HG03045 (cell line): ENCODE data around the gene C16orf74.

ENCODE experiments used
- ATAC-seq: cut with Tn5 transposase; IDR thresholded peaks from one replicate; pipeline ENCODE4 v1.9.1; 2021; ENCODE audit warnings: mild to moderate bottlenecking, moderate library complexity; ENCODE audit not compliant: unreplicated experiment

The C16orf74 gene

DNA sequence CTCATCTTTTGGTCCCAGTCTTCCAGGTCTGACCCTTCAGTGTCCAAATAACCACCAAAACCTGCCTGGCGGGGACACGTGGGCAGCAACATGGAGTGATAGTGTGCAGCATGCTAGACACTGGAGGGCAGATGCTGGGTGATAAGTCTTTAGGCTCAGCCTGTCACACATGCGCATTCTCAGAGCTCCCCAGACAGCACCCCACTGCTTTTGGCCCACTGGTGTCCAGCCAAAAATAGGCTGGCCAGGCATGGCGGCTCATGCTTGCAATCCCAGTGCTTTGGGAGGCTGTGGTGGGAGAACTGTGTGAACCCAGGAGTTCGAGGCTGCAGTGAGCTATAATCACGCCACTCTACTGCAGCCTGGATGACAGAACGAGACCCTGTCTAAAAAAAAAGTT lies 74.4 kb downstream of the C16orf74 start:
- ATAC-seq, result no peak

DNA sequence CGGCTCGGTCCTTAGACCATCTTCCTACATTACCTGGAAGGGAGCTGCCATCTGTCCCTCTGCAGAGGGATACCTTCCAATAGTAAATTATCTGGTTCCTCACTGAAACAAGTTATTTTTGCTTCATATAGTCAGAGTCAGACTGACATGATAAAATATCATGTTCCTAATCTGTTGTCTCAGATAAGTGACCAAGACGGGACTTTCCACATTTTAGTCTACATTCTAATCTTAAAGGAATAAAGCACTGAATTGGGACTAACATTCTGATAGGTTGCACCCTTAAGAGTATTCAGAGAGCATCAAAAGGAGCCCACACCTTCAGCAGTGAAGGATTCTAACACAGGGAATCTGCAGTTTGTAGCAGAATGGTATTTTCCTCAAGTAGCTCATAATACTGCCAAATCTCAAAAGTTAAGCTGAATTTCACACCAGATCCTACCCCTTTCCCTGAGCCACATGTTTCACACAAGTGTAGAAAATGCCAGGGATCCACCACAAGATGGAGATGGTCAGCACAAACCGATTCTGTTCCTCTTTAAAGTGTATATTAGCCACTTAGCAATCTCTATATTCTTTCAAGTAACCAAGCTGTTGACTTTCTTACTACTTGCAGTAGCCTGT lies 75.5 kb downstream of the C16orf74 start:
- ATAC-seq, result no peak

DNA sequence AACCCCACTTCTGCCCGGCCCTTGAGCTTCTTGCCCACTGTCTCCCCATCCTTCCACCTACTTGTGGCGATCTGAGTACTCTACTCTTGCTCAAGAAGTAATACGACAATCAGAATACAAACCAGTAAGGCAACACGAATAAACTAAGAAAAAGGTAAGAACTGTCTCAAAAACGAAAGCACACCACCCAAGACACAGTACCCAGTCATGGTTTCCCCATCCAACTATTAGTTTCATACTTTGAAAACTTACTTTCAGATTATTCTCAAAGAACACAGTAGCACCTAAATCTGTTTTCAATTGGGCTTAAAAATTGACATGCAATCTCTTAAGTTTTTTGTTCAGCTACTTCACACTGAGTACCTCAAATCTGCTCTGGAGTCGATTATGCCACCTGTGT lies 76.1 kb downstream of the C16orf74 start:
- ATAC-seq, result no peak

DNA sequence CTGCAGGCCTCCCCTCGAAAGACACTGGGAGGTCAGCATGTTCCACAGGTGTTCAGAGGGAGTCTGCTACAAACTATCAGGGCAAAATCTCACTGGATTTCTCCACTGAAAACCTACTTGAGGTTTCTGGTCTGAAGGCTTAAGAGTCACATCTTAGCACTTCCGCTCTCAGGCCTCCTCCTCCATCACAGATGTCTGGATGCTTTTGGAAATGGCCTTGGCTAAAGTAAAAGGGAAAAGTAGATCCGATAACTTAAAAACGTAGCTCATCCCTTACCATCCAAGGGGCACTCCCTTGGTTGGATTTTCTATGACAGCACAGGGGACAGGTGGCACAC lies 76.5 kb downstream of the C16orf74 start:
- ATAC-seq, result no peak

DNA sequence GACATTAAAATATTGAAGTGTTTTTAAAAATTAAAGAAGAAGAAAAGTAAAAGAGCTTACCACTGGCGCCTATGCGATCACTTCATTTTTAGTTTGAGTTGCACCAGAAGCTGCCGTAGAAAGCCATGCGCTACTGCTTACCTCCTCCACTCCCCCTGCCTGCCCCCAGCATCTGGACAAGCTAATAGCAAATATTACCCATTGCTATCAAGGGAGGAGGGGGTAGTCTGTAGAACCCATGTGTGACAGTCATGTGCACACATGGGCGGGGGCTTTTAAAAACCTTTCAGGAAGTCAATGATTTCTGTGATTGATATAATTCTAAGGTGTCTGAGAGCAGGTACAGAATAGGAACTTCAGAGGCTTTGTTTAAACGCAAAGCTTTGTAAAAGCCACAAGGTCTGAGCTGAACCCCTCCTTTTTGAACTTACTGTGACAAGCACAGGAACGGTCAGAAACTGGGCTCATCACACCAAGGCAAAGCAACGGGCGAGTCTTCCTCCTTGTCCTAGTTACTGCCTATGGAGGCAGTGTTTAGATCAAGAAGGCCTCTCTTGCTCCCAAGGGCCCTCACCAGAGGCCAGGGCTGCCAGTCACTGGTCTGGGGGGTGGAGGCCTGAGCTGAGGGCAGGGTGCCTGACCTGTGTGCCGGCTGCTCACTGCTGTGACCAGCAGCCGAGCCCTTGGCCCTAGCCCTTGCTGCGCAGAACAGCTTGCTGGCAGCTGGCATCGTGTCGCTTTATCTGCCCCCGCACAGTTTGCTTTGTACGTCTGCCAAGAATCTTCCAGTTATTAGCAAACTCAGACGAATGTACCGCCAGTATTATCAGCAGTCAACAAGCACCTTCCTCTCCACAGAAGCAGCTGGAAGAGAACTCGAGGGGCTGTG lies 77.1 kb downstream of the C16orf74 start:
- ATAC-seq, result no peak

DNA sequence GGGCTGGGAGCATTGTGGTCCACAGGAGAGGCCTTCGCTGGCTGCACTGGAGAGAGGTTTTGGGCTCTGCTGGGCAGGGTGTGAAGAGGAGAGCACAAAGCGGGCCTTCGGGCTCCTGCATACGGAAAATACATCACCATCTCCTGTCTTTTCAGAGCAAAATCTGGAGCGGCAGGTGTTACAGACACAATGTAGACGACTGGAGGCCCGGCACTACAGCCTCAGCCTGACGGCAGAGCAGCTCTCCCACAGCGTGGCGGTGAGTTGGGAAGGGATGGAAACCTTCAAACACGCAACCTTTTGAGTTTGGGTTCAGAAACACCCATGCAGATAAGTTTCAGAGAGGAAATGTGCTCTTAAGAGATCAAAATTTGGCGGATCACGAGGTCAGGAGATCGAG lies 80.1 kb downstream of the C16orf74 start:
- ATAC-seq, result no peak

DNA sequence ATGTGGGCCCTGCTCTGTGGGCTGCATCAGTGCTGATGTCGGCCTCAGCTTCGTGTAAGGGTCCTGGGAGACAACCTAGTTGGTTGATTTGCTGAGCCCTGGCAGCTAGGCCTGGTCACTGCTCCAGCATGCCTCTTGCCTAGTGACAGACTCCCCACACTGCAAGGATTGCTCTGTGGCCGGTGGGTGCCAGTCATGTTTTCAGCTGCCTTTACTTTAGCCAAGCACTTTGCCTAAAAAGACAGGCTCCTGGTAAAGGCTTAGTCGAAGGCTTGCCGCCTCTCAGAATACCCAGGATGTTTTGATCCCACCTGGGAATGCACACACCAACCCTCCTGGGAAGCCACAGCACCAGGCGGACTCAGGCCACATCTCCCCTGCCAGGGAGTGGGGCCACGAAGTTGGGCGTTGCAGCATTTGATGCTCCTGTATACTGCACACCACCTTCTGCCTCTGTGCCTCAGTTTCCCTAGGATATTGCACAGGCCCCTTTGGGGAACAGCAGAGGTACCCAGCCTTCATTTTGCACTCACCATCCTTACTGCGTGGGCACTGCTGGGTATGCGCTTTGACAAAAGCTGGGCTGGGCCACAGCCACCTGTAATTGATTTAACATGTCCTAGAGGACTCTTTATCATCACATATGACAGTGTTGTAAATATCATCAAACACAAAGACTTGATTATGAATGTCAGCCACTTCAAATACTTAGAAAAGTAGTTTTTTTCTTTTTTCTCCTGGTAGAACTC lies 82.0 kb downstream of the C16orf74 start:
- ATAC-seq, result no peak

DNA sequence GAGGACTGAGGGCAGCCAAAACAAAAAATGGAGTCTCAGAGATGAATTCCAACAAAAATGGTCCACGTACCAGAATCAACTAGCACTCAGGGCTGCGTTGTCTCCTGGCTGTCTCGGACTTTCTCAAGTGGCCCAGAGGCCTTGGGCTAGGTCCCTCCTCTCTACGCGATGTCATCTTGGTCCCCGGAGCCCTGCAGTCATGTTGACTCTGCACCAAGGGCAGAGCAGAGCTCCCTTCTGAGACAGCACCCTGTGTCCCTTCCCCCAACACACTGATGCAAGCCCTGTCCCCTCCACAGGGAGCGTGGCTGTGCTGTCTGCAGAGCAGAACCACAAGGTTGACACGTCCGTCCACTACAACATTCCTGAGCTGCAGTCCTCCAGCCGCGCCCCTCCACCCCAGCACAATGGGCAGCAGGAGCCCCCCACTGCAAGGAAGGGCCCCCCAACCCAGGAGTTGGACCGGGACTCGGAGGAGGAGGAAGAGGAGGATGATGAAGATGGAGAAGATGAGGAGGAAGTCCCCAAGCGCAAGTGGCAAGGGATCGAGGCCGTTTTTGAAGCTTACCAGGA lies 83.0 kb downstream of the C16orf74 start:
- no peak for ATAC-seq

DNA sequence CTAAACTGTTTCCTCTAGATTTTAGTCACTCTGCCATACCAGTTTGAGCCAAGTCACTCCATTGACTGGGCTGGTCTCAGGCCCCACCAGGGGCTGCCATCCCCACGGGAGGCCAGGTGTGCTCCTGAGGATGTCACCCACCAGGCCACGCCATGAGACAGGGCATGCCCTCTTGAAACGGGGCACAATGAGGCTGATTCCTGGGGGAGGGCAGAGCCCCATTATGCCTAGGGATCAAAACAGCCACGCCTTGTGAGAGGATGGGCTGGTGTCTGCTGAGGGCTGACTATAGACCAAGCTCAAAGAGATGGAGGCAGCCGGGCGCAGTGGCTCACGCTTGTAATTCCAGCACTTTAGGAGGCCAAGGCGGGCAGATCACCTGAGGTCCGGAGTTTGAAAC lies 83.6 kb downstream of the C16orf74 start:
- ATAC-seq, result no peak

DNA sequence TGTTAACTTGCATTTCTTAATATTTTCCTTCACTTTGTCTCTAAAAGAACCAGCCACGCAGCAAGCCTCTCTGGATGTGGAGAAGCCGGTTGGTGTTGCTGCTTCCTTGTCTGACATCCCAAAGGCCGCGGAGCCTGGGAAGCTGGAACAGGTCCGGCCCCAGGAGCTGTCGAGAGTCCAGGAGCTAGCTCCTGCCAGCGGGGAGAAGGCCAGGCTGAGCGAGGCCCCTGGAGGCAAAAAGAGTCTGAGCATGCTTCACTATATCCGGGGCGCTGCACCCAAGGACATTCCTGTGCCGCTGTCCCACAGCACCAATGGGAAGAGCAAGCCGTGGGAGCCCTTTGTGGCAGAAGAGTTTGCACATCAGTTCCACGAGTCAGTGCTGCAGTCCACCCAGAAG lies 85.0 kb downstream of the C16orf74 start:
- no peak for ATAC-seq

DNA sequence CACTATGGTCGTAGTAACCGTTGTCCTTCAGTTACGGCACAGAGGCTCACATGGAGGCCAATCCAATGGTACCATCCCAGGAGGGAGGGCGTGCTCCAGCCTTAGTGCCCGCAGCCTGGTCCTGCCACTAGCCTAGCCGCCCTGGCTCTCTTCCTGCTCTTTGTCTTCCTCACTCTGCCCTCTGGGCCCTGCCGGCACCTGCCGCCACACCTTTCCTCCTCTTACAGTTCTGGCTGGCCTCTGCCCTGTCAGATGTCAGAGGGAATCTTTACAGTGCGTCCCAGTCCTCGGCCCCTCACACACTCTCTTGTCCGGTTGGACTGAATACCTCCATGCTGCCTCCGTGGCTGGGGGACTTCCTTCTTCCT lies 85.5 kb downstream of the C16orf74 start:
- no peak for ATAC-seq

DNA sequence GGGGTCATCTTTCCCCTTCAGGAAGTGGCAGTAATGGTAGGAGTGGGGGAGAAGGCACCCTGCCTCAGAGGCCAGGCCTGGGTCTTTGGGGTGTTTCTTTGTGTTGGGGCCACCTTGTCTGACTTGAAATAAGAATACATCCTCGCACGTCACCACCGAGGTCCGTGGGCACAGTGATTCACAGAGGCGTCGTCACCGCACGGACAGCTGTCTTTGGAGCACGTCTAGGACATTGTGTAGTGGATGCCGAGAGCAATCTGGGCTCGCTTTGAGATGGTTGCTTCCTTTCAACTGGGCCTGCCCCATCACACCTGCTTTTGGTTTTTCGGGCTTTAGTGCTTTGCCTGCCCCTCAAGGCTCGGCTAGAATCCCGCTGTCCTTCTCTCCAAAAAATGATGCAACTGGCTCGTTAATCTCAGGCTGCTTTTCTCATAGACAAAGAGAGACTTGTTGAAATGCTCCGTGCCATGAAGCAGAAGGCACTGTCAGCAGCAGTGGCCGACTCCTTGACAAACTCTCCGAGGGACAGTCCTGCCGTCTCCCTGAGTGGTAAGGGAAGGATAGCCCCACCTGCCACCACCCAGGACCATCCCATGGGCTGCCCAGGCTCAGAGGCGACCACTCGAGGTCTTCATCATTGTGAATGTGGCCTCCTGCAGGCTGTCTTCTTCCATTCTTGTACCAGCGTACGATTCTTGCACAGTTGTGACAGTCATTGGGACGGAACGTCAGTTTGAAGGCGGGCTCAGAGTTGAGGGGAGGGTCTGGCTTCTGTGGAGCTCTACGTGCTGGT lies 86.1 kb downstream of the C16orf74 start:
- no peak for ATAC-seq

DNA sequence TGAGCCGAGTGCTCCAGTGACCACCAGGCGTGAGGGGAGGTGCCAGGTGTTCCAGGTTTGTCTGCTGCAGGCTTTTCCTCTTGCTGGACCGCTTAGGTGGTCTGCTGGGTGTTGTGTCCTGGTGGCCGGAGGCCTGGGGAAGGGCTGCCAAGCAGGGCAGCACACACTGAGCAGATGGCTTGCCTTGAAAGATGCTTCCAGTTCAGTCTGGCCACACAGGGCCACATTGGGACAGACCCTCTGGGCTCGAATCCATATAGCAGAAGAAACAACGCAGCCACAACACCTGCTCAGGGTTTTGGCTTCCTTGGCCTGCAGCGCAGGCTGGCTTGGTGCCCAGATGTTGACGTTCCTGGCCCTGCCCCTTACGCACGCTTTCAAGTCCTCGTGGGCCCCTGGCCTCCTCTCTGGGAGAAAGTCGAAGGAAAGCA lies 87.0 kb downstream of the C16orf74 start:
- no peak for ATAC-seq

DNA sequence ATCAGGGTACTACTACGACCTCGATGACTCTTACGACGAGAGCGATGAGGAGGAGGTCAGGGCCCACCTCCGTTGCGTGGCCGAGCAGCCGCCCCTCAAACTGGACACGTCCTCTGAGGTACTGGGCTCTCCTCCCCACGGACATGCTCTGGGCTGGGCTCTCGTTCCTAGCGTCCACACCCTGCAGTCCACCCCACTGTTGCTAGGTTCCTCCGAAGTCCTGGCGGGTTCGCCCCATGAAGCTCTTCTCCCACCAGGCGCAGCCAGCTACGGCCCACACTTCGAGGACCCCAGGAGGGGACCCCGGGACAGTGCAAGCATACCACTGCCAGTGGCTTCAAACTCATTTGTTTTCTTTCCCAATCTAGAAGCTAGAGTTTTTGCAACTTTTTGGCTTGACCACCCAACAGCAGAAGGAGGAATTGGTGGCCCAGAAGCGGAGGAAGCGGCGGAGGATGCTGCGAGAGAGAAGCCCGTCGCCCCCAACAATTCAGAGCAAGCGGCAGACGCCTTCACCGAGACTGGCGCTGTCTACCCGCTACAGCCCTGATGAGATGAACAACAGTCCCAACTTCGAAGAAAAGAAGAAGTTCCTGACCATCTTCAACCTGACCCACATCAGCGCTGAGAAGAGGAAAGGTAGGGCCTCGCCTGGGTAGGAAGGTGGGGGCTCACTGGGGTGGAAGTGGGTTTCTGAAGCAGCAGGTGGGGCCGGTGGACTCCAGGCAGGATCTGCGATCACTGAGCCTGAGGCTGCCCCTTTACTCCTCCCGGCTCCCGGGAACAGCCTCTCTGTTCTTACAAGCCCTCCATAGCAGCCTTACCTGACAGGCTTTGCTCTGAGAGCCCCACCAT lies 87.7 kb downstream of the C16orf74 start:
- no peak for ATAC-seq

DNA sequence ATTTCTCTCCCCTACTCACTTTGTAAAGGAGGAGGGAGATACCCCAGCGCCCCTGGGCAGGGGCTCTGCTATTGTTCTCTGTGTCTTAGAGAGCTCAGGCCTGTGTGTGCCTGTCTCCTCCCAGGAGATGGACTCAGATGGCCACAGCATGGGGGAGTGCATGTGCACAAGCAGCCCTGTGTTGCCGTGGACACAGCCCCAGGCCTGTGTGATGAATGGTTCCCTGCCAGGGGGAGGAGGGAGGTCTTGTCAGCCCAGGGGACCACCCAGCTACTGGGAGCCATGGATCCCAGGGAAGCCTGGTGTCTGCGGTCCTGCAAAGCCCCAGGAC lies 88.4 kb downstream of the C16orf74 start:
- ATAC-seq, result no peak

DNA sequence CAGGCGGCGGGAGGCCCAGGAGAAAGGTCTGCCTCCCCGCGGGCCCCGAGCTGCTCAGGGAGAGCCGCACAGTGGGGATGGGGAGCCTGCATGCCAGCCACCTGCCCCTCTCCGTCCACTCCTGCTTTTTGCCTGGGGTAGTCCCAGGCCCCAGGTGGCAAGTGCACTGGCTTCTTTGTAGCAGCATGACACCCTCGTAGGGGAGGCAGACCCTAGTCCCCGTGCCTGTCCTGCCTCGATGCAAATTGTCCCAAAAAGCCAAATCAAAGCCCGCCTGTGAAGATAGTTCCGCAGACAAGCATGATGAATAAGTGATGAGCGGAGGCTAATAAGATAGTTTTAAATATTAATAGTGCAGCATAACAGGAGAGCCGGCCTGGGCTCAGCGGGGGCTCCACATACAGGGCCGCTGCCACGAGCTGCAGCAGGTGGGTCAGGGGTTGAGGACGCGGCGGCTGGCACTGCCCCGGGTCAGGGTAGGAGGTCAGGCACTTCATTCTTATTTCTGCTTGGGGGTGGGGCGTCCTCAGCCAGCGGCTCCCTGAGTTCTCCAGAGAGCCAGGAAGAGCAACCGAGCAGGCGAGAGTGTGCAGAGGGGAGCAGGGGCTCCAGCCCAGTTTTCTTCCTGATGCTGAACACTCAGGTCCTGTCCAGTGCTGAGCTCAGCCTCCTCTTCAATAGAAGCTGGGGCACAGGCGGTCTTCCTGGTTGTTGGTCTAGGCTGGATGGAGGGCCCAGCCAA lies 89.0 kb downstream of the C16orf74 start:
- no peak for ATAC-seq

DNA sequence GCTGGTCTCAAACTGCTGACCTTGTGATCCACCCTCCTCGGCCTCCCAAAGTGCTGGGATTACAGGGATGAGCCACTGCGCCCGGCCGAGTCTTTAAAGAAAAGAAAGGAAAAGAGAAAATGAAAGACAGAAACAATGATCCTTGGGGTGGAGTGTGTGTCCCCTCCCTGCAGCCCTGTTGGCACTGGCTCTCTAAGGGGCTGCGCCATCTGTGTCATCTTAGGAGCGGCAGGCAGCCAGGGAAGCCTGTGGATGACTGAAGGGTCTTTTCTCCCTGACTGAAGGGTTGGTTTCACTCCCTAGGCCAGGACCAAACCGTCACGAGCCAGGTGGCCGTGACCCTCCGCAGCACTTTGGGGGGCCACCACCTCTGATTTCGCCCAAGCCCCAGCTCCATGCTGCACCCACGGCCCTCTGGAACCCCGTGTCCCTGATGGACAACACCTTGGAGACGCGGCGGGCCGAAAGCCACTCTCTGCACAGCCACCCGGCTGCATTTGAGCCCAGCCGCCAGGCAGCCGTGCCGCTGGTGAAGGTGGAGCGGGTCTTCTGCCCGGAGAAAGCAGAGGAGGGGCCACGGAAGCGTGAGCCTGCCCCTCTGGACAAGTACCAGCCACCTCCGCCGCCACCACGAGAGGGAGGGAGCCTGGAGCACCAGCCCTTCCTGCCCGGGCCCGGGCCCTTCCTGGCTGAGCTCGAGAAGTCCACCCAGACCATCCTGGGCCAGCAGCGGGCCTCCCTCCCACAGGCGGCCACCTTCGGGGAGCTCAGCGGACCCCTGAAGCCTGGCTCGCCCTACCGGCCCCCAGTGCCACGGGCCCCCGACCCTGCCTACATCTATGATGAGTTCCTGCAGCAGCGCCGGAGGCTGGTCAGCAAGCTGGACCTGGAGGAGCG lies 89.8 kb downstream of the C16orf74 start:
- no peak for ATAC-seq

DNA sequence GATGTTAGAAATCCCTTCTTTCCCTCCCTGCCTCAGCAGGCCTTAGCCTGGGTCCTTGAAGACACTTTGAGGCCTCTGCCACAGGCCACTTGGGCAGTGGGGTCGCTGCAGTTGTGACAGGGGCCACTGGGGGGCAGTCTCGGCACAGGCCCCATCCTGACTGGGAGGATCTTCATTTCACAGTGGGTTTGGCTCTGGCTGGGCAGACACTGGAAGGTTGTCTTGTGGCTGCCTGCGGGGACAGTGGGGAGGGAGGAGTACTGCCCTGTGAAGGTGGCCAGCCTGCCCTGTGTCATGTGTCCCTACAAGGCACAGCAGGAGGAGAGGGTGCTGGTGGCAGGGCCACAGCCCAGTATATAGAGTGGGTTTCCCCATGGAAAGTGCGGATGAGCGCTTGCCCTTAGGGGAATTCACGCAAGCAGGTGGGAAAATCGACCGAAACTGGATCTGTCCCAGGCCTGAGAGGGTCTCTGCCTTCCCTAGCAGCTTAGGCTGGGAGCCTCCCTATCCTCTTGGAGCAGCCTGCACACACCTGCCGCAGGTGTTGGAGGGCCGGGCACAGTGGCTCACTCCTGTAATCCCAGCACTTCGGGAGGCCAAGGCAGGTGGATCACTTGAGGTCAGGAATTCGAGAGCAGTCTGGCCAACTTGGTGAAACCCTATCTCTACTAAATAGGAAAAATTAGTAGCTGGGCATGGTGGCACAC lies 90.9 kb downstream of the C16orf74 start:
- no peak for ATAC-seq
